GM15510 (cell line): ENCODE data around the gene EFCAB6.

Experiments
- POLR2A ChIP-seq: IDR thresholded peaks from 3 replicates; pipeline ENCODE4 v1.6.1; 2011; ENCODE audit warnings: borderline replicate concordance; ENCODE audit not compliant: insufficient read length; ENCODE audit errors: extremely low read depth

EFCAB6 gene

GRCh38 chr22:43501878-43502277, 310.2 kb downstream of the EFCAB6 start:
- TF ChIP-seq POLR2A, result no peak

GRCh38 chr22:43500792-43501785, 311.0 kb downstream of the EFCAB6 start:
- no peak for TF ChIP-seq POLR2A

- TF ChIP-seq POLR2A, result no peak
Measured at GRCh38 chr22:43498856-43499253, 313.2 kb downstream of the EFCAB6 start.

- no peak for TF ChIP-seq POLR2A
Measured at GRCh38 chr22:43497956-43498855, 313.9 kb downstream of the EFCAB6 start.

- TF ChIP-seq POLR2A, result no peak
Measured at GRCh38 chr22:43493297-43493696, 318.8 kb downstream of the EFCAB6 start.

GRCh38 chr22:43491737-43492136, 320.4 kb downstream of the EFCAB6 start:
- no peak for TF ChIP-seq POLR2A

GRCh38 chr22:43491177-43491576, 320.9 kb downstream of the EFCAB6 start:
- no peak for TF ChIP-seq POLR2A

- no peak for TF ChIP-seq POLR2A
Measured at GRCh38 chr22:43490311-43490710, 321.8 kb downstream of the EFCAB6 start.

- no peak for TF ChIP-seq POLR2A
Measured at GRCh38 chr22:43488937-43489336, 323.2 kb downstream of the EFCAB6 start.

GRCh38 chr22:43488031-43488866, 323.9 kb downstream of the EFCAB6 start:
- no peak for TF ChIP-seq POLR2A

GRCh38 chr22:43487311-43488030, 324.6 kb downstream of the EFCAB6 start:
- no peak for TF ChIP-seq POLR2A

GRCh38 chr22:43485502-43486089, 326.5 kb downstream of the EFCAB6 start:
- no peak for TF ChIP-seq POLR2A

GRCh38 chr22:43484227-43484626, 327.9 kb downstream of the EFCAB6 start:
- TF ChIP-seq POLR2A, result no peak

- no peak for TF ChIP-seq POLR2A
Measured at GRCh38 chr22:43483669-43484068, 328.4 kb downstream of the EFCAB6 start.

GRCh38 chr22:43483266-43483665, 328.8 kb downstream of the EFCAB6 start:
- no peak for TF ChIP-seq POLR2A
